Esophagus muscularis mucosa (tissue), 4 donors: ENCODE measurements around the gene KIAA1755.

Experiments
- CTCF ChIP-seq, 3 experiments: fragments of 200-600 bp in 2 of 3; fragments of 450-650 bp in 1 of 3; sonication (generic) in 2 of 3; IDR thresholded peaks; one replicate each; pipeline ENCODE4 v1.5.1; 2017 to 2019; ENCODE audit warnings: antibody characterized with exemption in 3 of 3, mild to moderate bottlenecking in 2 of 3, moderate library complexity in 1 of 3
- EP300 ChIP-seq: sonication (generic); formaldehyde crosslinking; IDR thresholded peaks from one replicate; pipeline ENCODE4 v1.6.1; 2017; ENCODE audit warnings: antibody characterized with exemption
- POLR2AphosphoS5 ChIP-seq, 2 donors: sonication (generic); formaldehyde crosslinking; IDR thresholded peaks; one replicate each; pipeline ENCODE4 v1.6.1; 2017; ENCODE audit warnings: antibody characterized with exemption in 2 of 2

GRCh38 chr20:38271608-38272120 lies 11.1 kb upstream of the KIAA1755 start:
- TF ChIP-seq EP300, result no peak
- TF ChIP-seq CTCF (IDR thresholded peaks at IDR 0.05), result no peak
- TF ChIP-seq POLR2AphosphoS5 (IDR thresholded peaks at IDR 0.05), result no peak
